Hepatocyte (in vitro differentiated cells): Measurements from ENCODE around the gene METTL13.

ENCODE experiments used
- CTCF ChIP-seq: fragments of 200-600 bp; sonication (generic); IDR thresholded peaks from 2 replicates; pipeline ENCODE4 v1.5.1; 2016; ENCODE audit warnings: antibody characterized with exemption, mild to moderate bottlenecking; ENCODE audit not compliant: poor library complexity
- EZH2 ChIP-seq: fragments of 200-600 bp; sonication (generic); IDR thresholded peaks from 2 replicates; pipeline ENCODE4 v1.6.1; 2016; ENCODE audit warnings: antibody characterized with exemption, mild to moderate bottlenecking, borderline replicate concordance
- EZH2phosphoT487 ChIP-seq: fragments of 200-600 bp; sonication (generic); IDR thresholded peaks from one replicate; pipeline ENCODE4 v1.6.1; 2018; ENCODE audit warnings: antibody characterized with exemption, mild to moderate bottlenecking, low read depth, moderate library complexity; ENCODE audit not compliant: unreplicated experiment, severe bottlenecking

GRCh38 chr1:171748651-171749050 lies 32.8 kb upstream of the METTL13 start:
- TF ChIP-seq EZH2phosphoT487 (no peak), CTCF (no peak), EZH2 (no peak)
